Panc1 (cell line): ENCODE data around the gene SAT2. TPM values are rescaled to one million over a fixed set of nuclear protein-coding genes. Genes with fewer than 3 reads are reported as not detected.
A peak's percentile ranks its signal among the peaks of the same experiment; 100 is the strongest.

Source experiments
- ATAC-seq: fragments of 200-7000 bp; cut with Tn5 transposase; 2 replicates; pipeline ENCODE4 v1.9.1; 2020; ENCODE audit warnings: mild to moderate bottlenecking, moderate library complexity
- BruUV-seq: library from RNA; stranded (reverse); fragments of 400-500 nt; replicated peaks from 2 replicates; lab custom pipeline; 2021; lab: Mats Ljungman, UMichigan
- CTCF ChIA-PET: fragments of 300-600 bp; sonication (Branson Sonifier 250); formaldehyde crosslinking; loops from one replicate; lab custom pipeline; 2022; ENCODE audit warnings: antibody characterized with exemption; lab: Charles Lee
- POLR2A ChIA-PET: fragments of 300-600 bp; sonication (Branson Sonifier 250); formaldehyde crosslinking; loops from one replicate; lab custom pipeline; 2022; ENCODE audit warnings: antibody characterized with exemption; lab: Charles Lee
- DNase-seq: peaks from one replicate; pipeline ENCODE4 v3.0.0-alpha.2; 2010; ENCODE audit warnings: low read depth, low spot score
- H3K27ac ChIP-seq: 2 replicates; pipeline ENCODE4 v1.5.1; 2011; ENCODE audit warnings: mild to moderate bottlenecking, low read length, inconsistent platforms
- H3K27me3 ChIP-seq: fragments of 200-500 bp; sonication (Bioruptor generic); 2 replicates; pipeline ENCODE4 v1.6.0; 2014; ENCODE audit warnings: low read length, inconsistent platforms; ENCODE audit not compliant: control insufficient read depth, insufficient read depth
- H3K36me3 ChIP-seq: fragments of 200-500 bp; sonication (Bioruptor generic); 2 replicates; pipeline ENCODE4 v1.5.1; 2014; ENCODE audit warnings: inconsistent platforms, mild to moderate bottlenecking, low read length, moderate library complexity; ENCODE audit not compliant: control insufficient read depth, insufficient read depth
- H3K4me1 ChIP-seq: 2 replicates; pipeline ENCODE4 v1.5.1; 2011; ENCODE audit warnings: inconsistent platforms, mild to moderate bottlenecking, low read length, moderate library complexity; ENCODE audit not compliant: control insufficient read depth, insufficient read depth
- H3K4me3 ChIP-seq, 2 experiments: 2 replicates each; pipeline ENCODE4 v1.5.1; 2011 to 2012; ENCODE audit warnings: low read depth in 2 of 2, low read length in 2 of 2, mild to moderate bottlenecking in 2 of 2, inconsistent platforms in 1 of 2, moderate library complexity in 1 of 2
- H3K9me3 ChIP-seq: fragments of 200-500 bp; sonication (Bioruptor generic); 2 replicates; pipeline ENCODE4 v1.5.1; 2014; ENCODE audit warnings: low read depth, mild to moderate bottlenecking, inconsistent platforms, low read length, moderate library complexity; ENCODE audit not compliant: control insufficient read depth, insufficient read depth
- POLR2AphosphoS5 ChIP-seq: IDR thresholded peaks from 2 replicates; pipeline ENCODE4 v1.6.1; 2012; ENCODE audit warnings: mild to moderate bottlenecking, low read depth, low read length, moderate library complexity
- SIN3A ChIP-seq: IDR thresholded peaks from 2 replicates; pipeline ENCODE4 v1.6.1; 2012; ENCODE audit warnings: low read depth, mild to moderate bottlenecking, low read length, moderate library complexity, borderline replicate concordance; ENCODE audit not compliant: insufficient read depth
- TCF7L2 ChIP-seq: IDR thresholded peaks from 2 replicates; pipeline ENCODE4 v1.6.1; 2011; ENCODE audit warnings: mild to moderate bottlenecking, low read depth, low read length, inconsistent platforms
- in situ Hi-C: cut with HindIII; loops from 2 replicates; pipeline ENCODE4 v1.10.0; 2016; ENCODE audit warnings: low sequenced_read_pairs, low pct_unique_long_range_greater_than_20kb
- intact Hi-C: fragments of 100-400 bp; cut with micrococcal nuclease; formaldehyde crosslinking; loops from one replicate; pipeline ENCODE4 v1.10.0; 2022; ENCODE audit not compliant: unreplicated experiment
- total RNA-seq: library from RNA; stranded (reverse); gene quantifications from one replicate; pipeline ENCODE4 v1.2.1, GENCODE V29; 2021; ENCODE audit not compliant: unreplicated experiment
- TF ChIP-seq, protein P1 (sequence below), 2 experiments: IDR thresholded peaks; 2 replicates each; pipeline ENCODE4 v1.6.1; 2011 to 2012; ENCODE audit warnings: low read depth in 2 of 2, control low read depth in 1 of 2, low read length in 1 of 2, mild to moderate bottlenecking in 1 of 2, moderate library complexity in 1 of 2; ENCODE audit not compliant: insufficient read depth in 1 of 2
- TF ChIP-seq, protein P2 (sequence below): fragments of 450-650 bp; IDR thresholded peaks from 2 replicates; pipeline ENCODE4 v1.5.1; 2017; ENCODE audit warnings: mild to moderate bottlenecking

The SAT2 gene
- total RNA-seq, 1 experiment from 2014 or later, result 74.8 TPM

DNA sequence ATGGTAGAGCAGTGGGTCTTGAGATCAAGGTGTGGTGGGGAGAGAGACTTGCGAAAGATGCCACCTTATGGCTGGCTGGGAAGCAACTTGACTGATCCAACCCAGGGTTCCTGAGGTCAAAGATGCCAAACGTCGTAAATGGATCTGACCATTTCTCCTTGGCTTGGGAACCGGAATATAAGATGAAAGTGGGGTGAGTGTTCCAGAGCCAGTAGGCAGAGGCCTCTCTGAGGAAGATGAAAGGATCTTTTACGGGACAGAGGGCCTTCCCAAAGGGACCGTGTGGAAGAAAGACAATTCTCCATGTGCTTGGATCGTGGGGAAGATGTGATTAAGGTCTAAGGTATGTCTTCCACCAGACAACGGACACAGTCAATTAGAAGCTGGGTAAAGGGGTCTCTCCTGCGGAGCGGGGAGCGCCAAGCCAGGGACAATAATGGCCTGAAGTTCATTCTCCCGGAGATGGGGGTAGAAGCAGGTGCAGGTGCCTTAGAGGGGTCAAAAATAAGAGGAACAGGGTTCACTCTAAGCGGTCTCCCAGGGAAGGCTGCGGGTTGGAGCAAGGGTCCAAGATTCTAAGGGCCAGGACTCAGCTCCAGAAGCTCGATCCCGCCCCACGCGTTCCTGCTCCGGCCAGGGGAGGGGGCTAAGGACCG lies 13.7 kb downstream of the SAT2 start:
- TF ChIP-seq POLR2AphosphoS5, result no peak
- TF ChIP-seq, protein P1, sequence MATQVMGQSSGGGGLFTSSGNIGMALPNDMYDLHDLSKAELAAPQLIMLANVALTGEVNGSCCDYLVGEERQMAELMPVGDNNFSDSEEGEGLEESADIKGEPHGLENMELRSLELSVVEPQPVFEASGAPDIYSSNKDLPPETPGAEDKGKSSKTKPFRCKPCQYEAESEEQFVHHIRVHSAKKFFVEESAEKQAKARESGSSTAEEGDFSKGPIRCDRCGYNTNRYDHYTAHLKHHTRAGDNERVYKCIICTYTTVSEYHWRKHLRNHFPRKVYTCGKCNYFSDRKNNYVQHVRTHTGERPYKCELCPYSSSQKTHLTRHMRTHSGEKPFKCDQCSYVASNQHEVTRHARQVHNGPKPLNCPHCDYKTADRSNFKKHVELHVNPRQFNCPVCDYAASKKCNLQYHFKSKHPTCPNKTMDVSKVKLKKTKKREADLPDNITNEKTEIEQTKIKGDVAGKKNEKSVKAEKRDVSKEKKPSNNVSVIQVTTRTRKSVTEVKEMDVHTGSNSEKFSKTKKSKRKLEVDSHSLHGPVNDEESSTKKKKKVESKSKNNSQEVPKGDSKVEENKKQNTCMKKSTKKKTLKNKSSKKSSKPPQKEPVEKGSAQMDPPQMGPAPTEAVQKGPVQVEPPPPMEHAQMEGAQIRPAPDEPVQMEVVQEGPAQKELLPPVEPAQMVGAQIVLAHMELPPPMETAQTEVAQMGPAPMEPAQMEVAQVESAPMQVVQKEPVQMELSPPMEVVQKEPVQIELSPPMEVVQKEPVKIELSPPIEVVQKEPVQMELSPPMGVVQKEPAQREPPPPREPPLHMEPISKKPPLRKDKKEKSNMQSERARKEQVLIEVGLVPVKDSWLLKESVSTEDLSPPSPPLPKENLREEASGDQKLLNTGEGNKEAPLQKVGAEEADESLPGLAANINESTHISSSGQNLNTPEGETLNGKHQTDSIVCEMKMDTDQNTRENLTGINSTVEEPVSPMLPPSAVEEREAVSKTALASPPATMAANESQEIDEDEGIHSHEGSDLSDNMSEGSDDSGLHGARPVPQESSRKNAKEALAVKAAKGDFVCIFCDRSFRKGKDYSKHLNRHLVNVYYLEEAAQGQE (IDR thresholded peaks at IDR 0.05; ENCODE audit: insufficient read depth in 1 of 2, low read depth in 2 of 2, low read length in 1 of 2), result no peak
- TF ChIP-seq TCF7L2, result no peak
- TF ChIP-seq, protein P2, sequence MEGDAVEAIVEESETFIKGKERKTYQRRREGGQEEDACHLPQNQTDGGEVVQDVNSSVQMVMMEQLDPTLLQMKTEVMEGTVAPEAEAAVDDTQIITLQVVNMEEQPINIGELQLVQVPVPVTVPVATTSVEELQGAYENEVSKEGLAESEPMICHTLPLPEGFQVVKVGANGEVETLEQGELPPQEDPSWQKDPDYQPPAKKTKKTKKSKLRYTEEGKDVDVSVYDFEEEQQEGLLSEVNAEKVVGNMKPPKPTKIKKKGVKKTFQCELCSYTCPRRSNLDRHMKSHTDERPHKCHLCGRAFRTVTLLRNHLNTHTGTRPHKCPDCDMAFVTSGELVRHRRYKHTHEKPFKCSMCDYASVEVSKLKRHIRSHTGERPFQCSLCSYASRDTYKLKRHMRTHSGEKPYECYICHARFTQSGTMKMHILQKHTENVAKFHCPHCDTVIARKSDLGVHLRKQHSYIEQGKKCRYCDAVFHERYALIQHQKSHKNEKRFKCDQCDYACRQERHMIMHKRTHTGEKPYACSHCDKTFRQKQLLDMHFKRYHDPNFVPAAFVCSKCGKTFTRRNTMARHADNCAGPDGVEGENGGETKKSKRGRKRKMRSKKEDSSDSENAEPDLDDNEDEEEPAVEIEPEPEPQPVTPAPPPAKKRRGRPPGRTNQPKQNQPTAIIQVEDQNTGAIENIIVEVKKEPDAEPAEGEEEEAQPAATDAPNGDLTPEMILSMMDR, result no peak
- no peak for TF ChIP-seq SIN3A
- intact Hi-C loops (no loop called here), in situ Hi-C loops (no loop called here)
- BruUV-seq, result no TSS peak
- no peak for ATAC-seq
- CTCF ChIA-PET, result interaction anchor here (0.5 kb wide), 1 partner anchor 73 kb away, joined by 4 read pairs; the partner anchor contains the start of gene TP53
- peak overlapping the region; percentile 88 for H3K27ac ChIP-seq
- H3K36me3 ChIP-seq, result peaks cover 3% of the 10 kb centered on the region; the same call in 1 of the 2 replicates
- H3K27me3 ChIP-seq, result no peaks in the 10 kb centered on the region
- POLR2A ChIA-PET, result no interaction called here
- H3K9me3 ChIP-seq, result no peaks in the 10 kb centered on the region
- DNase-seq, result no peak
- H3K4me3 ChIP-seq, result peak overlapping the region; percentile 83 to 91
- H3K4me1 ChIP-seq, result peaks cover 14% of the 10 kb centered on the region

DNA sequence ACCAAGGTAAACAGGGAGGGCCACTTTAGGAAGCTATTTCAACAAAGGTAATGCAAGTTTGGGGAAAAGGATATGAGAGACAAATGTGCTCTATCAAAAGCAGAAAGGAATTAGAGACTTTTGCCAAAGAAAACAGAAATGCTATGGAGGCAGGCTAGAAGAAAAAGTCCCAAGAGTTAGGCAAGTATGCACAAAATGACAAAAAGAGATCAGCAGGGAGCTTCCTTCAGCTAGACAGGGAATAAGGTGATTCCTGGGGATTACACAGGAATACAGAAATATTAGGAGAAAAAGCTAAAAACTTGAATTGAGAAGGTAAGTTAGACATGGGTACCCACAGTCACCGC lies 15.4 kb downstream of the SAT2 start:
- POLR2A ChIA-PET, result no interaction called here
- Histone ChIP-seq H3K27ac (no peak overlapping the region), H3K27me3 (no peaks in the 10 kb centered on the region), H3K4me3 (no peak overlapping the region), H3K9me3 (no peaks in the 10 kb centered on the region), H3K36me3 (peaks cover 3% of the 10 kb centered on the region; the same call in 1 of the 2 replicates), H3K4me1 (peaks cover 14% of the 10 kb centered on the region)
- BruUV-seq, result no TSS peak
- CTCF ChIA-PET, result no interaction called here
- DNase-seq, result no peak
- in situ Hi-C loops, result no loop called here
- no peak for TF ChIP-seq TCF7L2
- TF ChIP-seq SIN3A, result no peak
- TF ChIP-seq POLR2AphosphoS5, result no peak
- TF ChIP-seq, protein P2, result no peak
- TF ChIP-seq, protein P1 (IDR thresholded peaks at IDR 0.05; ENCODE audit: insufficient read depth in 1 of 2, low read depth in 2 of 2, low read length in 1 of 2), result no peak
- intact Hi-C loops, result no loop called here
- no peak for ATAC-seq
